Astrocyte (in vitro differentiated cells and primary cell): Measurements from ENCODE around the gene CORO2A.

ENCODE experiments used
- CTCF ChIP-seq: IDR thresholded peaks from 2 replicates; pipeline ENCODE4 v1.5.1; 2011; ENCODE audit warnings: low read depth, mild to moderate bottlenecking, inconsistent platforms, low read length, moderate library complexity; ENCODE audit not compliant: insufficient read depth
- EZH2 ChIP-seq: IDR thresholded peaks from 2 replicates; pipeline ENCODE4 v1.6.1; 2012; ENCODE audit warnings: mild to moderate bottlenecking, low read length, inconsistent platforms; ENCODE audit not compliant: insufficient read depth

- TF ChIP-seq CTCF (no peak), EZH2 (no peak)
Measured at GRCh38 chr9:98120476-98120875, 72.0 kb downstream of the CORO2A start.
